Activated CD8-positive, alpha-beta memory T cell treated with anti-CD3 and anti-CD28 coated beads, Interleukin-2, amount 50 U/mL, for 1 hour (primary cell): ENCODE data around the gene ANKS3.
A peak's percentile ranks its signal among the peaks of the same experiment; 100 is the strongest.

ENCODE experiments used
- DNase-seq: peaks from one replicate; pipeline ENCODE4 v3.0.0-alpha.2; 2020; ENCODE audit errors: extremely low read depth

Gene ANKS3

DNA sequence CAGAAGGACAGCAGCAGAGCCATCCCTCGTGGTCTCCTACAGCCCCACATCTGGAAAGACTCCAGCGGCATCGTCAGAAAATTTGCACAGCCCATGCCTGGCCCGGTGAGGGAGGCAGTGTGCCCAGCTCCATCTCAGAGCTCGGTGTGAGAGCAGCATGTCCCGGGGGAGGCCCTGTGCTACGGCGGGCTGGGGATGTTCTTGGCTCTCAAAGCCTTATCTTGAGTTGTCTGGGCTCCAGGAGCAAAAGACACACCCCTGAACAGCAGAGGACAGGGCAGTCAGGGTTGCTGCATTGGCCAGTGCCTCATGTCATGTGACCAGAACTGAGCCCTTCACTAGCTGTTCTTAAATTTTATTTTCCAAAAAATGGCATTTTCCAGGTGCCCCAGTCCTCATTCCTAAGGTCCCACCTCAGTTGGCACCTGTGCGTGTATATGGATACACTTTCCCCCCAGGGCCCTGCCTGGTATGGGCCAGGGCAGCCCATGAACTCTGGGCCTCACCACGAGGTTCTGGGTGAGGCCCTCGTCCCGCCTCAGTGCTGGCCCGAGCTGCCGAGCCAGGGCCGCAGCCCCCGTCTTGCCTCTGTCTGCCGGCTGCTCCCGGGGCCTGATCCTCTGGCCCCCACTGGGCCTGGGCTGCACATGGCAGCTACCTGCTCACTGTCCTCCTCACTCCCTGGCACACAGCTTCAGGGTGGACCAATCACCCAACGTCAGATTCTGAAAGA is 37.7 kb downstream of the ANKS3 start:
- no peak for DNase-seq

DNA sequence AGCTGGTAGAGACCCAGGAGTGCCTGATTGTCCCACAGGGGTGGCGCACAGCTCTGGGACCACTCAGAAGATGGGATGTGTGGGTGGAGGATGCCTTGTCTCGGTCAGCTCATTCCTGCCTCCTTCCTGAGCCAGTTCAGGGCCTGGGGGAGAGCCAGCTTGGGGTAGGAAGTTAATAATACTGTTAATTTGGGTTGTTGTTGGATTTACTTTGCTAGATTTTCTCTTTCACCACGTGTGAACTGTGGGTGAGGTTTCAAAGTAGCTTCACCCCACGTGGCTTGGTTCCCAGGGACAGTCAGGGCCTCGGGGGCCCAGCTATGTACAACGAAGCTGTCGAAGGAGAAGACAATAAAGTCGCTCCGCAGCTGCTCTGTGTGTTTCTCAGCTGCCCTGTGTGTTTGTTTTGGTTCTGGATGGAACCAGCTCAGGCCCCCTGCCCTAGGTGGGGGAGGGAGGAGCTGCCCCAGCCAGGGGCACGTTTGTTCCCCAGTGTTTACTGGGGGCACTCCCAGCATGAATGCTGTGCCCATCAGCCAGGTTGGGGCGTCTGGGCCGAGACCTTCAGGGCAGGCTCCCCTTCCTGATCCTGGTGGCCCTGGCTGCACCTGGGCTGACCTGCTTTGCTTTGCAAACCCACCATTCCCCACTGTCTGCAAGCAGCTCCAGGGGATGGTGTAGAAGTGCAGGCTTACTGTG is 38.4 kb downstream of the ANKS3 start:
- no peak for DNase-seq

DNA sequence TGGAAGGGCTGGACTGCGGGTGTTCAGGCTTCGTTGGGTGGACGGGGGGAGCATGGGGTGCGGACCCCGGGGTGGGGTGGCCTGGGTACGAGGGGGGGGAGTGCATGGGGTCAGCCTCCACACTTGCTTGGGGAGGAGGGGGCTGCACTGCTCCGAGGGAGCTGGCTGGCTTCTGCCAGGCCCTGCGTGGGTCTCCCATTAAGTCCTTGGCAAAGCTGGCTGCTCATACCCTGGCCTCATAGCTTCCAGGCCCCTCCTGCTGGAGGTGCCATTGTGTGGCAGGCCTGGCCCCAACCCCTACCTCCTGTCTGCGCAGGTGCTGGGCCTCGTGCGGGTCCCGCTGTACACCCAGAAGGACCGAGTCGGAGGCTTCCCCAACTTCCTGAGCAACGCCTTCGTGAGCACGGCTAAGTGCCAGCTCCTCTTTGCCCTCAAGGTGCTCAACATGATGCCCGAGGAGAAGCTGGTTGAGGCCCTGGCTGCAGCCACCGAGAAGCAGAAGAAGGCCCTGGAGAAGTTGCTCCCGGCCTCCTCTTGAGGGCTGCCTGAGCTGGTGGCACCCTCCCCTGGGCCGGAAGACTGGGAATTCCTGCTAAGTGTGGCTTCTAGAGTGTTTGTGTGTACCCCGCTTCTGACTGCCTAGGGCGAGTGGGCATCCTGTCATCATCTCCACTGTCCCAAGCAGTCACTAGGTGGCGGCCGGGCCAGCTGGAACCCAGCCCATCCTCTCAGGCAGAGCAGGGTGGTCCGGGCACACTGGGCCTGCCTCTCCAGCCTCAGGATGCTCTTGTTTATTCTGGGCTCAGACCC is 39.2 kb downstream of the ANKS3 start:
- no peak for DNase-seq

DNA sequence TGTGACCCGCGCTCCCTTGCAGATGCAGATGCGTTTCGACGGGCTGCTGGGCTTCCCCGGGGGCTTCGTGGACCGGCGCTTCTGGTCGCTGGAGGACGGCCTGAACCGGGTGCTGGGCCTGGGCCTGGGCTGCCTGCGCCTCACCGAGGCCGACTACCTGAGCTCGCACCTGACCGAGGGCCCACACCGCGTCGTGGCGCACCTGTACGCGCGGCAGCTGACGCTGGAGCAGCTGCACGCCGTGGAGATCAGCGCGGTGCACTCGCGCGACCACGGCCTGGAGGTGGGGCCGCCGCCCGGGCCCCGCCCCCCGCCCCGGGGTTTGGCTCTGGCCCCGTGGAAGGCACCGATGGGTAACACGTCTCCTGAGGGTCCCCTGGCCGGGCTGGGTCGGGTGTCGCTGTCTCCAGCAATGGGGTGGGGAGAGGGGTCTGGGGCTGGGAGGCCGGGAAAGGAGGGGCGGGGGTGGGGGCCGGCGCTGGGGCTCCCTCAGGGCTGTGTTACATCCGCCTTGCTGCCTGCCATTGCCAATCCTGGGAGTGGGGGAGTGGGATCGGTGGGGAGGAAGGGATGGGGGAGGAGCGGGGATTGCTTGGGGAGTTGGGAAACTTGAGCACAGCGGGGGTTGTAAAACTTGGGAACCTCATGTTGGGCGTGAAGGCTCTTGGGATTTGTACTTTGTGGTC is 40.0 kb downstream of the ANKS3 start:
- no peak for DNase-seq

DNA sequence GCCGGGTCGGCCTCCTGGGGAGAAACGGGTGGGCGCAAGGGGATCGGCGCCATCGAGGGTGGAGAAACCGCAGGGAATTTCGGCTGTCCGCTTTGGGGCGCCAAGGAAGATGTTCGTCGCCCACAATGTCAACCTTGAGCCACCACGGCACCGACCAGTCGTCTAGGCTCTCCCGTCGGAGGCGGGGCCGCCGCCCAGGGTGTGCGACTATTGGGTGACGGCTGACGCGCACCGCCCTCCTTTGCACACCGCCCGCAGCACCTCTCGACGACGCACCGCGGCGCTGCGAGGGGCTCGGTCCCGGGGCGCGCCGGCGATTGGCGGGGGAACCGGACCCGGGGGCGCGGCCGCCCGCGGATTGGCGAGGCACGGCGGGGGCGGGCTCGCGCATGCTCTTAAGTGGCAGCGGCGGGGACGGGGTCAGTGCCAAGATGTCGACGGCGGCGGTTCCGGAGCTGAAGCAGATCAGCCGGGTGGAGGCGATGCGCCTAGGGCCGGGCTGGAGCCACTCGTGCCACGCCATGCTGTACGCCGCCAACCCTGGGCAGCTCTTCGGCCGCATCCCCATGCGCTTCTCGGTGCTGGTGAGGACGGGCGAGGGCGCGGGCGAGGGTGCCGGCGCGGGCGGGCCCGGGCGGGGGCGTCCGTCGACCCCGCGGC is 40.6 kb downstream of the ANKS3 start, which contains the start of gene NUDT16L1:
TSS of gene NUDT16L1 (plus strand) at position 267 of the 660 bp plus-strand sequence. CDS start at position 432, 165 bp downstream.
- DNase-seq: peak; percentile 81

DNA sequence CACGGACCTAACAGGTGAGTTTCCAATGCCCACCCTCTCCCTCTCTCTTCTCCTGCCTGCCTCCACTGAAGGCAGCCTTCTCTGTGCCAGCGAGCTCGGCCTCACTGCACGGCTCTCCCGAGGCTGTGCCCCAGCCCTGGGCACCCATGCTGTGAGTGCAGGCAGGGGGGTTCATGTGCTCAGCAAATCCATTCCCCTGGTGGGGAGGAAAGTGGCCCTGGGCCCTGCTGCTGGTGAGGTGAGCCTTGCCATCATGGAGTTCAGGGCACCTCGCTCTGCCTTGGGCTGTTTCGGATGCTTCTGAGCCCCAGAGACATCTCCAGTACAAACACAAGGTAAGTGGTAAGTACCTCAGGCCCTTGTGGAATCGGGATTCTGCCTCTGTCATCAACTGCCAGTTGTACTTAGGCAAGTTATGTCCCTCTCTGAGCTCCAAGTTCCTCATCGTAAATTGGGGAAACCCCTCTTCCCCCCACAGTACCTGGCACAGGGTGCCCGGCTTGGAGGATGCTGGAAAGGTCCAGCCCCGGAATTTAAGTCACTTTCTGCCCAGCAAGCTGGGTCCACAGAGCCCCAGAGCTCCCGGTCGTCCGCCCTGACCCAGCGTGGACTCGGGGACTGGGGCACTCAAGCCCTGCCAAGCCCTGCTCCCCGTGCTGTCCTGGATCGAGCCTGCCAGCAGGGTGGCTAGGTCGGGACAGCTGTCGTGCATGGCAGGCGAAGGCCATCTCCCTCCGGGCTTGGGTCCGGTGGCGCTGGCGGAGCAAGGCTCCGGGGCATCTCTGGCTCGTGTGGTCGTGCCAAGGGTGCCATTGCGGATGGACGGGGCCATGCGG is 41.4 kb downstream of the ANKS3 start:
- no peak for DNase-seq

DNA sequence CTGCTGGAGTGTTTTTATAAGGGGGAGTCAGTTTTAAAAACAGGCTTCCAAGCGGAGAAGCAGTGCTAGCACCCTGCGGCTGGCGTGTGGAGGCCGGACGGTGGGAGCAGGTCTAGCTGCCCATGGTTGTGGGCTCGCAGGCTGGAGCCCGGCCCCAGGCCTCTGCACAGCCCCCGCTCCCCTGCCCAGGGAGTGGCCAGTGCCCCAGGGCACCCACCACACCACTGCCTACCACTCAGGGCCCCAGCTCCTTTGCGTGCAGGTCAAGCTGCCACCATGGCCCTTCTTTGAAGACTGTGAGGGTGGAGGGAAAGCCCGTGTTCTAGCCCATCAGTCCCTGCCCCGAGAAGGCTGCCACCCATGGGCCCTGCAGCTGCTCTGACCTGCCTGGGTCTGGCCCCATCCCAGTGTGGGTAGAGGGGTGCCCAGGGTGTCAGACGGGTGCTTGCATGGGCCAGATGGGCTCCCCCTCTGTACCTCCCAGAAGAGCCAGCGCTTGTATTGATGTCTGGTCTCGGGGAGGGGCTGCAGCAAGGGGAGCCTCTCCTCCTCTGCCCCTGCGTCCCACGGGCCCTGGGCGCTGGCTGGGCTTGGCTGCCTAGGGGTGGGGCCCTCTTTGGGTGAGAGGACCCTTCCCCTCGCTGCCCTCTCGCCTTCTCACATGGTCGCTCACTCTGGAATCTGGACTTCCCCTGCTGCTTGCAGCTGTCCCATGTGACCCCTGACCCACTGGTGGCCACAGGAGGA is 42.2 kb downstream of the ANKS3 start:
- no peak for DNase-seq

DNA sequence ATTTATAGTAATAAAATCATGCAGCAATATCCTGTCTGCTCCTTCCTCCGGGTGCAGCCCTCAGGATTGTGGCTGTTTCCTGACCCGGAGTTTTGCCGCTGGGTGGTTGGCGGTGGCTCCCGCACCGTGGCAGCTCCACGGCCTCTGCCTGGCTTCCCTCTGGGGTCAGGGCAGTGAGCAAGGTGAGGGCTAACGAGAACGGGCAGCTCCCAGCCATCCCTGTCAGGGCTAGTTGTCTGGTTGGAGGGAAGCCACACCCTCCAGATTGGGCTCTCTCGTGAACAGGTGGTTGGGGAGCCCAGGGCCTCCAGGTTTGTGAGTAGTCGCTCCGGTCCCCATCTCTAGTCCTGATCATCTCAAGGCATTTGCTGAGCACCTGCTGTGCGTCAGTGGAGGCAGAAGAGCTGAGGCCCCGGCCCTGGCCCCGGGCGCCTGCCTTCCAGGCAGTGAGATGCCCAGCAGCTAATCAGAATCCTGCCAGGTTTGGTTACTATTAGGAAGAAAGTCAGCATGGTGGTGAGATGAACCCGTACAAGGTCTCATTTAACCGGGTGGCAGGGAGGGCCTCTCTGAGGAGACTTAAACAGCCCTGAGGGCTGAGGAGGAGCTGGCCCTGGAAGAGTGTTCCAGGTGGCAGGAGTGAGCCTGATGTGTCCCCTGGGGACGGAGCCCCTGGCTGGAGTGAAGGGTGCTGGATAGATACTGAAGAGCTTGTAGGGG is 43.0 kb downstream of the ANKS3 start:
- no peak for DNase-seq

DNA sequence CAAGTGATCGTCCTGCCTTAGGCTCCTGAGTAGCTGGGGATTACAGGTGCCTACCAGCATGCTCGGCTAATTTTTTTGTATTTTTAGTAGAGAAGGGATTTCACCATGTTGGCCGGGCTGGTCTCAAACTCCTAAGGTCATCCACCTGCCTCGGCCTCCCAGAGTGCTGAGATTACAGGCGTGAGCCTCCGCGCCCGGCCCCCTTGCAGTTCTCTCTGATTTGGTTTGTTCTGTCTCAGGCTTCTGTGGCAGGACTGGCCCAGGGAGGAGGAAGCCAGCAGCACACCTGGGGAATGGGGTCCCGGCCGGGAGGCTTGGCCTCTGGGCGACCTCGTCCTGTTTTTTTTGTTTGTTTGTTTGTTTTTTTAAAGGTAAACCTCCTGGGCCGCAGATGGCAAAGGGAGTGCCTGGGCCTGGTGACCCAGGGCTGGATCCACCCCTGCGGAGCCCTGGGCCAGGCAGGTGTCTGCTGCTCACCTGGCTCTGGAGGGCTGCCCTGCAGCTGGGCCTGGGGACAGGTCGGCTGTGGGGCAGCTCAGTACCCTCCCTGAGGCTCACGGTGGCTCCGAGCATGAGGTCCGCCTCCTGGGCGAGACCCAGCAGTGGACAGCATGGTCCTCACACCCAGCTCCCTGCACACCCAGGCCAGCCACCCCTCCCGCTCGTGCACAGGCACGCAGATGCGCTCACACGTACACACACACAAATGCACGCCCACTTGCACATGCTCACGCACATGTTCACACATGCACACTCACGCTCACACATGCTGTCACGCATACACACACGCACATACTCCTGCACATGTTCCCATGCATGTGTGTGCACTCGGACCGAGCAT is 44.0 kb downstream of the ANKS3 start:
- no peak for DNase-seq

DNA sequence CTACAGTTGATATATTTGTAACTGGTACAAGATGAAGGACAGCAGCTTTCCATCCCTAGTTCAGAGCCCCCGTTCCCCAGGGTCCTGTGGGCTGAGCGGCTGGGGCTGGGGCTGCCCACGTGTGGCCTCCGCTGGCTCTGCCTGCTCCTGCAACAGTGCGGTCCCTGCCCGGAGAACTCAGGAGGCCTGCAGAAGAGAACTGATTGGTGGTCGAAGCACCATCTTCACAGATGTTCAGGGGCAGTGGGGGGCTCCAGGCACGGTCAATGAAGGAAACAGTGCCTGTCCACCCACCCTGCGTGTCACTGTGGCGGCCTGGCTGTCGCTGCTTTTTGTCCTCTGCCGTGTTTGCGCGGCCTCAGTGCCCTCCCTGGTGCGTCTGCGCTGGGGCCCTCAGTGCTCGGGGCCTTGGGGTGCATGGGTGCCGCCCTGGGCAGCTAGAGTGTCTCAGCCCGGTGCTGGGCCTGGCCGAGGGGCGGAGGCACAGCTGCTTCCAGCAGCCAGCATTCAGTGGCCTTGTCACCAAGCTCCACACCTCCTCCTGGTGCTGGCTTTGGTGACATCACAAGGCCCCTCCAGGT is 44.9 kb downstream of the ANKS3 start:
- no peak for DNase-seq

DNA sequence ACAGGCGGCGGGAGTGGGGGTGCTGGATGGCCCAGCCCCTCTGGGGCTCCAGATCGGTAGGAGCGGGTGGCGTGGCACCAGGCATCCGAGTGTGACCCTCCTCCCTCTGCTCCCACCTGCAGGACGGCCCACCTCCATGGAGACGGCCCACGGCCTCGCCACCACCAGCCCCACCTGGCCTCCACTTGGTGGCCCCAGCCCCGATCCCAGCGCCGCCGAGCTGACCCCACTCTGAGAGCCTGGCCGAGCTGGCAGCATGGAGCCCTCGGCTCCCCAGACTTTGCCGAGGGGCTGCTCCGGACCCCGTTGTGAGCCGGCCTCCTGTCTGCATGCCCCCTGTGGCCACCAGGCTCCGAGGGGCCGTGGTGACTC is 45.4 kb downstream of the ANKS3 start:
- DNase-seq: no peak

DNA sequence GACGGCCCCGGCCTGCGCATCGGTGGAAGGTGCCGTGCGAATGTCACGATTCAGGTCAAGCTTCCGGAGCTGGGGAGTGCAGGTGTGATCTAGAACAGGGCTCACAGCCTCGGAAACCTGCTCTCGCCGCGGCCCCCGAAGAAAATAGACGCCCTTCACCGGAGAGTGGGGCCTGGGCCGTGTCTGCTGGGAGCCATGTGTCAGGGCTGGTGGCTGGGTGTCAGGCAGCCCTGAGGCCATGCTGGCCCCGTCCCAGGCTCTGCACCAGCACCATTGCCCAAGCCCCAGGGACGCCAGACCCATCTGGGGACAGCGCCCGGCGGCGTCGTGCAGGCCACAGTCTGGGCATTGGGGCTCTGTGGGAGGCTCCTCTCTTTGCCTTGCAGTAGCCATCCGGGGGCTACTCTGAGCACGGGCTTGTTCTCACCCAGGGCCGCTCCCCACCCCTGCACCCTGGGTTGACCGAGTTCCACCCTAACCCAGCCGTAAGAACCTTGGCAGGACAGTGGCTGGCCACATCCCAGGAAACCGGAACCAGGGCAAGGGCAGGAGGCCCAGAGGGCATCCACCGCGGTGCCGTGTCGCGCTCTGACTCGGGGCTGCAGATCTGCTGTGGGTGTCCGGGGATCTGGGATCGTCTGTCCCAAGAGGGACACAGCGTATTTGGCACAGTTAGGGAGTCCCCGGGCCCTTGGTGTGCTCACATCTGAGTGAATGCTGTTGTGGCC is 46.0 kb downstream of the ANKS3 start:
- no peak for DNase-seq

DNA sequence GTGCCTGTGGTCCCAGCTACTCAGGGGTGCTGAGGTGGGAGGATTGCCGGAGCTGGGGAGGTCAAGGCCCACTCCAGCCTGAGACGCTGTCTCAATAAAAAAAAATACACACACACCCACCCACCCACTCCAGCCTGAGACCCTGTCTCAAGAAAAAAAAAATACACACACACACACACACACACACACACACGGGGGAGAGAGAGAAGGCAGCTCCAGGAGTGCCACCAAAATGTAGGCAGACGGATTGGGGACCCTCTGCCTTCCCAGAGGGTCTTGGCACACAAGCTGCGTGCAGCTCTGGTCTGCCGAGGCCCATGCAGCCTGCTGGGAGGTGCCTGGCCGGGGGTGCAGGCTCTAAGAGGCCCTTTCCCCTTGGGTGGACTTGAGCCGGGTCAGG is 46.7 kb downstream of the ANKS3 start:
- no peak for DNase-seq

DNA sequence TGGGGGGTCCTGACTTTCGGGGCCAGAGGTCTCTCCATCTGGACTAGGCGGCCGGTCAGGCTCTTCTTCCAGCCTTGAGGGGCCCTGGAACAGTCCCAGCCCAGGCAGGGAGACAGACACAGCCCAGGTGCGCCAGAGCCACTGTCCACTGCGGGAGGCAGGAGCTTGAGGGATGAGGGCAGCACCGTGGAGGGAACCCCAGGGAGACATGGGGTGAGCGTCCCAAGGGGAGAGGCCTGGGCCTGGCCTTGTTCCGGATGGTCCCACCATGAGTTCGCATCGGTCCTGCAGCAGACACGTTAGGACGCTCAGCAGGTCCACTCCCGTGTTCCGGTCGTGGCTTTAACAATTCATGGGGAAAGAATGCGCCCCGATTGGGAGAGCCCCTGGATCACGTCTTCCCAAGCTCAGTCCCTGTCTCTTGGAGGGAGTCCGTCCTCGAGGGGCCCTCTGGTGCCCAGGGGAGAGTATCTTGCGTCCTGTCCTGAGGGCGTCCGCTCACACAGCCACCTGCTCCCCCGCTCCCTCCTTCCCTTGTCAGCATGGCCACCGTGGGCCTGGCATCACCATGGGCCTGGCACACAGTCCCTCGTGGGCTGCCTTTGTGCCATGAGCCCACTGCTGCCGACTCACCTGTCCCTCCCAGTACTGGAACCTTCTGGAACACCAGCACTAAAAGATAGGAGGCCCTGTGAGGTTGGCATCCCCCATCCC is 47.4 kb downstream of the ANKS3 start:
- no peak for DNase-seq

DNA sequence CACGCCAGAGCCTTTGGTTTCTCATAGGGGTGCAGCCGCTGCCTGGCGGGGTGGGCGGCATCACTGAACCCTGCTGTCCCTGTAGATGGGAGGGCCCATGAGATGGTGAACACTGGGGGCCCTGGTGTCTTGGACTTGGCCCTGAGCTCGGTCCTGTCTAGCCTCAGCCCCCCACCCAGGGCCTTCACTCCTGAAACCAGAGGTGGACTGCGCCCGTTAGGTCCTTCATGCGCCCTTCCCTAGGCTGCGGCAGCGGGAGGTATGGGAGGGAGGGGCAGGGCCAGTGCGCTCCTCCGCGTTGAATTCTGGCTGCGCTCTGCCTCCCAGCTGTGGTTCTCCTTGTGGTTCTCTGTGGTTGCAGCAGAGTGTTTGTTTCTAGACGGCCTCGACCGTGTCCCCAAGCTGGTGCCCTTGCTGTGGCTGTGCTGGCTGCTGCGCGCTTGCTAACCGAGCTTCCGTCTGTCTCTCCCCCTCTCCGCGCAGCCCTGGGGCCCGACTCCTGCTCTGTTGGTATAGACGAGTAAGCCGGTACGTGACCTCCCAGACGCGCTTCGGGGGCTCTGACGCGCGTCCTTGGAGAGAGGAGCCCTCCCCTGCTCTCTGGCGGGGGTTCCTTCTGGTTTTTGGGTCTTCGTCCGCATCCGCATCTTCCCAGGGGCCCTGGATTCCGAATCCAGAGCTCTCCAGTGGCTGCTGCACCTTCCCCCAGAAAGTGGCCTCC is 48.1 kb downstream of the ANKS3 start:
- DNase-seq: no peak

DNA sequence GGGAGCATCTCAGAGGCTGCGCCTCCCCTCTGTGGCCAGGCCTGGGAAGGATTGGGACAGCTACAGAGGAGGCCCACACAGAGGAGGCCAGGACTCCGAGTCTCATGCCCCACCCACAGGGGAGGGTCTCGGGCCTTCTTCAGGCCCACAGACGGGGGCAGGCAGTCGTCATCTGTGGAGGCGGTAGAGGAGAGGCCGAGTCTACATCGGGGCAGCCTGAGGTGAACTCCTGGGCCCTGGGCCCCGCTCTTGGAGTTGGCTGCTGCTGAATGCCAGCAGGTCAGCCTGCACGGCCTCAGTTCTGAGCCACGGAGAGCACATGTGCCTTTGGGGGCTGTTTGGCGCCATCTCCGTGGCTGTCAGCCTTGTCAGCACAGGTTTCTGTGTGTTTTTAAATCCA is 48.8 kb downstream of the ANKS3 start:
- DNase-seq: no peak
